ENCODE measurements around the gene EXPH5. TPM values are rescaled to one million over a fixed set of nuclear protein-coding genes. Genes with fewer than 3 reads are reported as not detected.

Gene EXPH5
- total RNA-seq, 1 donor from 2014 or later = 24.6 TPM

GRCh38 chr11:108467091-108467823 lies 126.3 kb downstream of the EXPH5 start, which contains the start of gene C11orf65:
Gene C11orf65 (minus strand): TSS chr11:108467529. CDS start chr11:108461559, 5,970 bp downstream.
- peak; percentile 100 for ATAC-seq

GRCh38 chr11:108466405-108466804 lies 127.2 kb downstream of the EXPH5 start:
- no peak for ATAC-seq

Other genes starting within 250 kb of the EXPH5 start
- gene C11orf65, start 126.2 kb downstream of the EXPH5 start, total RNA-seq = 0.36 TPM
- gene POGLUT3, start 95.4 kb downstream of the EXPH5 start, total RNA-seq = 15.1 TPM
- 16.1 TPM for gene DDX10, start 71.3 kb upstream of the EXPH5 start, total RNA-seq

Measured in esophagus mucosa (tissue), 1 donor.